SJSA1 (cell line): ENCODE results near the gene NOD1. TPM values are rescaled to one million over a fixed set of nuclear protein-coding genes. Genes with fewer than 3 reads are reported as not detected.
"Not testable (repeated sequence)": the region's sequence is repeated elsewhere in the genome, so short reads cannot be mapped to it uniquely, and the experiment has no call there.

Experiments
- DNase-seq, 2 experiments: peaks; one replicate each; pipeline ENCODE4 v3.0.0-alpha.2; 2015 to 2020; ENCODE audit warnings: low spot score in 2 of 2, low read depth in 1 of 2
- H3K27ac ChIP-seq: fragments of 250-450 bp; sonication (Bioruptor Pico); 2 replicates; pipeline ENCODE4 v1.5.1; 2020; ENCODE audit warnings: mild to moderate bottlenecking, moderate library complexity
- H3K27me3 ChIP-seq: fragments of 250-450 bp; sonication (Bioruptor Pico); replicated peaks from 2 replicates; pipeline ENCODE4 v1.5.1; 2020; ENCODE audit warnings: mild to moderate bottlenecking, moderate library complexity
- H3K36me3 ChIP-seq: fragments of 250-450 bp; sonication (Bioruptor Pico); 2 replicates; pipeline ENCODE4 v1.5.1; 2020; ENCODE audit warnings: mild to moderate bottlenecking
- H3K4me1 ChIP-seq: fragments of 250-450 bp; sonication (Bioruptor Pico); replicated peaks from 2 replicates; pipeline ENCODE4 v1.6.1; 2021; ENCODE audit warnings: mild to moderate bottlenecking
- H3K4me3 ChIP-seq: fragments of 250-450 bp; sonication (Bioruptor Pico); 2 replicates; pipeline ENCODE4 v1.5.1; 2020; ENCODE audit warnings: mild to moderate bottlenecking
- H3K9me3 ChIP-seq: fragments of 250-450 bp; sonication (Bioruptor Pico); replicated peaks from 2 replicates; pipeline ENCODE4 v1.5.1; 2020; ENCODE audit warnings: mild to moderate bottlenecking
- total RNA-seq: library from RNA; depleted of rRNA; stranded (reverse); fragments of >200 nt; shearing (Covaris generic); gene quantifications from 2 replicates; pipeline ENCODE4 v1.2.3, GENCODE V29; 2014; rRNA removed

The NOD1 gene
- total RNA-seq, 1 experiment from 2014 or later, result 6.2 TPM

DNA sequence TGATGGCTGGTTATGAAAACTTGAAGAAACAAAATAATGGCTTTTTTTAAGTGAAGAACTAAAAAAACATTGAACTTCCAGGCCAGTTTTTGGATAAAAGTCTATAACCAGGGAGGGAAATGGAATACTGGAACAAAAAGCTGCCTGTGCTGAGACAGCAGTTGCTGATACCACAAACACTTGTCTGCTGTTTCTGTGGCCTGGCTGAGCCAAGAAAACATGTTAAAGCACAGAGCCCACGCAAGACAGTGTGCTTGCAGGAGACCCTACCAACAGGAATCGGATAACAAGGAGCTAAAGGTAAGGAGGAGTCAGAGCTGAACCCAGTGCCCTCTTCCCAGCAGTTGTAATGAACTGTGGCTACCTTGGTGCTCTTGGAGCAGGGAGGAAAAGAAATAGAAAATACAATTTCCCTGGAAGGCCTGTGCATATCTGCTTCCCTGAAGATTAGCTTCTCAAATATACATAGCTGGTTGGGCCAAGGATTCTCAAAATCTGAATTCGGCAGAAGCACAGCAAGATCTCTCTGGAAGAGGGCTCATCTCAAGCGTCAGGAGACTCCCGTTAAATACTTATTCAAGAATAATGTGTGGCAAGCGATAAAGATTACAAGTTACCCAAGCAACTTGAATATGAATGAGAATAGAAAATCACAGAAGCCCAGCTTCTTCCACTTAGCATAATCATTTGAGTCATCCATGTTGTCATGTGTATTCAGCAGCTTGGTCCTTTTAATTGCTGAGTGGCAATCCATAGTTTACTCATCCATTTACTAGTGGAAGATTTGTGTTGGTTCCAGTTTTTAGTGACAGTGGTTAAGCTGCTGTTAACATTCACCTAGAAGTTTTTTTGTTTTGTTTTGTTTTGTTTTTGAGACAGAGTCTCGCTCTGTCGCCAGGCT lies 87.6 kb downstream of the NOD1 start:
- Histone ChIP-seq H3K4me1 (no peaks in the 10 kb centered on the region), H3K27me3 (no peaks in the 10 kb centered on the region), H3K9me3 (no peaks in the 10 kb centered on the region), H3K4me3 (no peak overlapping the region), H3K36me3 (no peaks in the 10 kb centered on the region), H3K27ac (no peak overlapping the region)
- no peak for DNase-seq

DNA sequence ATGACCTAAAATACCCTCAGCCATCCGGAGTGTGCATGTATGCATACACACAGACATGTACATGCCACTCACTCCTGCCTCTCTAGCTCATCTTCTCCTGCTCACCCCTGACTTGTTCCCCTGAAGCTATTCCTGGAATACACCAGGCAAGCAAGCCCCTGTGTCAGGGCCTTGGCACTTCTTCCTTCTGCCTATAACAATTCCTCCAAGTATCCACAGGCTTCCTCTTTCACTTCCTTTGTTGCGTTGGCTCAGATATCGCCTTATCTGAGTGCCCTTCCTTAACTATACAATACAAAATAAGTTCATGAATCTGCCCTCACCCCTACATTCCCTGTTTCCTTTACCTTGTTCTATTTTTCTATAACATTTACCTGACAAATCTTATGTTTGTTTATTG lies 88.8 kb downstream of the NOD1 start:
- no peaks in the 10 kb centered on the region for H3K9me3 ChIP-seq
- H3K4me3 ChIP-seq, result no peak overlapping the region
- no peak overlapping the region for H3K27ac ChIP-seq
- no peaks in the 10 kb centered on the region for H3K4me1 ChIP-seq
- H3K36me3 ChIP-seq, result no peaks in the 10 kb centered on the region
- no peak for DNase-seq
- H3K27me3 ChIP-seq, result no peaks in the 10 kb centered on the region

DNA sequence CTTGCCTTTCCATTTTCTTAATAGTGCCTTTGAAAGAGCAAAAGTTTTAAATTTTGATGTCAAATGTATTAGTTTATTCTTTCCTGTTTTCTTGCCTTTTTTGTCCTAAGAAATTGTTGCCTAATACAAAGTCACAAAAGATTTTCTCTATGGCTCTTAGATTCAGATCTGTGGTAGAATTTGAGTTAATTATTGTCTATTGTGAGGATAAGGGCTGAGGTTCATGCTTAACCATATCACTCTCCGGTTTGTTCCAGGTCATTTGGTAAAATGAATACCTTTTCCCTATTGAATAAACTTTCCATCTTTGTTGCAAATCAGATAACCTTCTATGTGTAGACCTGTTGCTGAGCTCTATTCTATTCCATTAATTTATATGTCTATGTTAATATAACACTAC lies 96.0 kb downstream of the NOD1 start:
- H3K27ac ChIP-seq, result no peak overlapping the region
- no peak for DNase-seq
- no peak overlapping the region for H3K4me3 ChIP-seq
- H3K4me1 ChIP-seq, result no peaks in the 10 kb centered on the region
- no peaks in the 10 kb centered on the region for H3K27me3 ChIP-seq
- no peaks in the 10 kb centered on the region for H3K9me3 ChIP-seq
- no peaks in the 10 kb centered on the region for H3K36me3 ChIP-seq

DNA sequence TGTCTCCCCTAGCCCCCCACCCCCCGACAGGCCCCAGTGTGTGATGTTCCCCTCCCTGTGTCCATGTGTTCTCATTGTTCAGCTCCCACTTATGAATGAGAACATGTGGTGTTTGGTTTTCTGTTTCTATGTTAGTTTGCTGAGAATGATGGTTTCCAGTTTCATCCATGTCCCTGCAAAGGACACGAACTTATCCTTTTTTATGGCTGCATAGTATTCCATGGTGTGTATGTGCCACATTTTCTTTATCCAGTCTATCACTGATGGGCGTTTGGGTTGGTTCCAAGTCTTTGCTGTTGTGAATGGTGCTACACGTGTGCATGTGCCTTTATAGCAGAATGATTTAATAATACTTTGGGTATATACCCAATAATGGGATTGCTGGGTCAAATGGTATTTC lies 97.8 kb downstream of the NOD1 start:
- DNase-seq, H3K27me3 ChIP-seq, H3K4me3 ChIP-seq, H3K4me1 ChIP-seq, H3K36me3 ChIP-seq, H3K27ac ChIP-seq, H3K9me3 ChIP-seq: not testable (repeated sequence)

DNA sequence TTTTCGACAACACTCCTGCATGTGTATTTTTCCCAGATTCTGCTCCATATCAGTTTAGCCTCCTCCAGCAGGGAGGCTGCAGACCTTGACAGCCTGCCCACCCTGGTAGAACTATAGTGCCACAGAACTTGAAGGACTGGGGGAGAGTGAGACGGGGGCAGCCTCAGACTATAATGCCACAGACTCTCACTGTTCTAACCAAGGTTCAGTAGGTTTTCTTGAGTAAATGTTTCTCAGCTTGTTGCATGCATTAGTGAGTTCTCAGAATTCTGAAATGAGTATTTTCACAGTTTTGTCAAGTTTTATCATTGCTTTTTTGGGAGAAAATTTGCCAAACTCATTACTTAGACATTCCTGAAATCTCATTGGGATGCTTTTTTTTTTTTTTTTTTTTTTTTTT lies 98.3 kb downstream of the NOD1 start:
- Histone ChIP-seq H3K4me3 (no peak overlapping the region), H3K4me1 (no peaks in the 10 kb centered on the region), H3K9me3 (no peaks in the 10 kb centered on the region), H3K36me3 (no peaks in the 10 kb centered on the region), H3K27me3 (no peaks in the 10 kb centered on the region), H3K27ac (no peak overlapping the region)
- no peak for DNase-seq

DNA sequence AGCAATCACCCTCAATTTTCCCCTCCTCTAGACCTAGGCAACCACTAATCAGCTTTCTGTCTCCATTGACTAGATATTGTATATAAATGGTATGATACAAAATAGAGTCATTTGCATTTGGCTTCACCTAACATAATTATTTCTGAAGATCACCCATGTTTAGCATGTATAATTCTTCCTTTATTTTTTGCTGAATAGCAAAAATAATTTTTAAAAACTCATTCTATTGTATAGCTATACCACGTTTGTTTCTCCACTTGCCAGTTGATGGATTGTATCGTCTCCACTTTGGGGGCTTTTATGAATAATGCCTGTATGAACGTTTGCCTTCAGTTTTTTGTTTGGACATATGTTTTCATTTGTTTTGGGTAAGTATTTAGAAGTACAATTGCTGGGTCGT lies 98.8 kb downstream of the NOD1 start:
- Histone ChIP-seq H3K27ac (no peak overlapping the region), H3K4me1 (no peaks in the 10 kb centered on the region)

DNA sequence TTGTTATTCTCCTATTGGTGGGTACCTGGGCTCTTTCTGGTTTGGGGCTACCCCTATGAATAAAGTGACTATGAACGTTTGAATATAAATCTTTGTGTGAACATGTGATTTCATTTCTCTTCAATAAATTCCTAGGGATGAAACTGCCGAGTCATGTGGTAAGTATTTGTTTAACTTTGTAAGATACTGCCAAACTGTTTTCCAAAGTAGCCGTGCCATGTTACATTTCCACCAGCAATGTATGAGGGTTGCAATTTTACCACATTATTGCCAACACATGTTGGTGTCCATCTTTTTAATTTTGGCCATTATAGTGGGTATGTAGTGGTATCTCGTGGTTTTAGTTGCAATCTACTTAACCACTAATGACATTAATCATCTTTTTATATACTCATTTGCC lies 99.5 kb downstream of the NOD1 start:
- DNase-seq, result no peak
- no peak overlapping the region for H3K4me3 ChIP-seq
- no peak overlapping the region for H3K27ac ChIP-seq
- H3K27me3 ChIP-seq, result no peaks in the 10 kb centered on the region
- H3K4me1 ChIP-seq, result no peaks in the 10 kb centered on the region
- H3K36me3 ChIP-seq, result no peaks in the 10 kb centered on the region
- H3K9me3 ChIP-seq, result no peaks in the 10 kb centered on the region

More for the DNA sequence above, 98.8 kb downstream of the NOD1 start:
- DNase-seq, result no peak
- Histone ChIP-seq H3K36me3 (no peaks in the 10 kb centered on the region), H3K27me3 (no peaks in the 10 kb centered on the region), H3K4me3 (no peak overlapping the region), H3K9me3 (no peaks in the 10 kb centered on the region)

DNA sequence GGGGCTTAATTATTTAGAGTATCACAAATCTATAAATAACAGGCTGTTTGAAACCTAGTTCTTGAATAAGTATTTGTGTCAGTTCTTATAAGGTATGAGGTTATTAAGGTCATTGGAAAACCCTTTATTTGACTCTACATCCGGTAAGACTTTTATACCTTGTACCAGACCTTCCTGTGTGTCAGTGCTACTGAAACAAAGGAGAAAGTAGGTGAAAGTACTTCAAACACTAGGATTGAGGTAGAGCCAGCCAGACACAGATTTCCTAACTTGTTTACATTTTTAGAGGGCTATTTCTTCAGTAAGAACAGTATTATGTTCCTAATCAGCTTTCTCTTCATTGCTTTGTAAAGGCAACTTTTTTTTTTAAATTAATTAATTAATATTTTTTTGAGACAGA lies 100.3 kb downstream of the NOD1 start:
- Histone ChIP-seq H3K27ac (no peak overlapping the region), H3K4me3 (no peak overlapping the region), H3K27me3 (no peaks in the 10 kb centered on the region), H3K4me1 (no peaks in the 10 kb centered on the region), H3K9me3 (no peaks in the 10 kb centered on the region), H3K36me3 (no peaks in the 10 kb centered on the region)
- DNase-seq, result no peak

Other genes with a start within 250 kb of the NOD1 start
- gene ZNRF2, start 194.2 kb downstream of the NOD1 start, total RNA-seq, result 17.3 and 20.3 TPM in 2 replicates
- gene GGCT, start 26.0 kb upstream of the NOD1 start, total RNA-seq, result 77.6 and 130 TPM in 2 replicates
- 98.9 and 213 TPM in 2 replicates for gene GARS1, start 116.1 kb upstream of the NOD1 start, total RNA-seq
- not detected in 2 replicates for gene CRHR2, start 203.7 kb upstream of the NOD1 start, total RNA-seq